GM19023 (cell line): Measurements from ENCODE around the gene PRSS33.

Experiments
- ATAC-seq: cut with Tn5 transposase; IDR thresholded peaks from one replicate; pipeline ENCODE4 v1.9.1; 2021; ENCODE audit warnings: mild to moderate bottlenecking, moderate library complexity; ENCODE audit not compliant: unreplicated experiment

PRSS33 gene

GRCh38 chr16:2778630-2778958 is 8.8 kb downstream of the PRSS33 start:
- ATAC-seq, result no peak

DNA sequence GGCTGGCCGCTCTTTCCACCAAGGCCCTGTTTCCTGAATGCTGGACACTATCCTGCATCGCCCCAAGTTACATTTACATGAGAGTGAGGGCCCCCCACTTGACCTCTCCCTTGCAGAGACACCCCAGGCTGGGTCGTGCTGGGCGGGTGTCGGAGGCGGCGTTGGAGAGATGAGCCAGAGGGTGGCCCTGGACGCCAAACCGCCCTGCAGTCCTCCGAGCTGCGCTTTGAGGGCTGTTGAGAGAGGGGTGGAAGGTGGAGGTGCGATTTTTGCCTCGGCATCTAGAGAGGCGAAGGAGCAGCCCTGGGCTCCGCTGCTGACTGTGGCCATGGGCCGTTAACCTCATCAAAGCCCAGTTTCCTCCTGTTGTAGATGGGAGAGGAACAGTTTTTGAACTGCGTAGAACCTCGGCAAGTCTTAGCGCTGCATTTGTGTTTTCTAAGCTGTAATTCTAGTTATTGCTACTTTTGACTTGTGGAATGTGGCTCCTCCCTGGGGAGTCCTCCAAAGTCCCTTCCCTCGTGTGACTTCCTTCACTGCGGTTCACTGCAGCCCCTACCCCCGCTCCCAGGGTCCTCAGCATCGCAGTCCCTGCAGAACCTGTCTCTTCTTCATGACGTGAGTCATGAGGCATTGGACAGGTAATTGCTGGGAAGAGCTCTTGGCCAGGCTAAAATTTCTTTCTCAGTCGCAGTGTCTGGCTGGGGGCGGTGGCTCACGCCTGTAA is 9.3 kb downstream of the PRSS33 start:
- peak; percentile 12 for ATAC-seq

- ATAC-seq, result peak; percentile 72
Measured at GRCh38 chr16:2777231-2777902, 10.0 kb downstream of the PRSS33 start, which contains the start of gene ELOB. ELOB (minus strand) TSS chr16:2777280; CDS start chr16:2777239, 41 bp downstream.

- peak; percentile 33 for ATAC-seq
Measured at GRCh38 chr16:2776500-2777139, 10.7 kb downstream of the PRSS33 start.

DNA sequence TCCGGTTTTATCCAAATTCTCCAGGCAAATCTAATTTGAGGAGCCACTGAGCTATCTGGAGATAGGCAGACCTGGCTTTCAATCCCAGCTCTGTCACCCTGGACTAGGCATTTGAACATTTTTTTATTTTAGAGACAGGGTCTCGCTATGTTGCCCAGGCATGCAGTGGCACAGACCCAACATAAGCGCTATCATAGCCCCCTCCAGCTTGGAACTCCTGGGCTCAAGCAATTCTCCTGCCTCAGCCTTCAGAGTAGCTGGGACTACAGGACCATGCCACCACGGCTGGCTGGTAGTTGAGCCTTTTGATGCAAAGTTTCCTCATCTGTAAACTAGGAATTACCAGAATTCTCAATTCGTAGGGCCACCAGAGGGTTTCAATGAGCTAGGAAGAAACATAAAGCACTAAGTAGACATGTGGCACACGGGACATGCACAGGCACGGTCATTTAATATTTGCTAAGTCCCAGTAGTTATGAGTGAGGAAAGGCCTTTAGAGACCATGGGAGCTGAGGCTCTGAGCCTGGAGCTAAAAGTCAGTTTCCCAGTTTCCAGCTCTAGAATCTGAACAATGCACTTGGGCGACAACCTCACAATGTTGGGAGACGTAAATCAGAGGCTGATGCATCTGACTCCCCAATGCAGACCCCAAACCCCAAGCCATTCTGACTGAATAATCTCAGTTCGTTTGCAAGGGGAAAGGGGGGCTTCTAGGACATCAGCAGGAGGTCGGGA is 11.4 kb downstream of the PRSS33 start:
- ATAC-seq, result no peak

DNA sequence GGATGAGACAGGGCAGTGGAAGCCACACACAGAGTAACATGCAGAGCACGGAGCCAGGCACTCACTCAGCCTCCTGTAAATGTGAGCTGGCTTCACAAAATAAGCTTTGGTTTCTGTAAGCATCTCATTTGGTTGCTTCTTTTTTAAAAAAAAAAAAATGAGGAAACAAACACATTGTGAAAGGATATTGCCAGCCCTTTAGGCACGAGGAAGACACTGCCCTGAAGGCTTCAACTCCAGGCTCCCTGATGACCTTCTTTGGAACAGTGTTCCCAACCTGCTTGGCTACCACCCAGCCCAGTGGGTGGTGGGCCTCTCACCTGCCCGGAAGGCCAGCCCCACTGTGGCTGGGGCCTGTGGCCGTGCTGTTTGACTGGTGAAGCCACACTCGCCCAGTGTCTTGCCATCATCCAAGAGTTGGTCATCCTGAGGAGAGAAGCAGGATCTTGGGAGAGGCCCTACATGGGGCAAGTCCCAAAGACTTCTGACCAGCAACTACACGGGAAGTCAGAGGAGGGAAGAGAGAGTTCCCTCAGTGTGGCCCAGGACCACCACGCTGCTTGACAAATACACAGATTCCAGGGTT is 12.1 kb downstream of the PRSS33 start:
- ATAC-seq, result no peak

DNA sequence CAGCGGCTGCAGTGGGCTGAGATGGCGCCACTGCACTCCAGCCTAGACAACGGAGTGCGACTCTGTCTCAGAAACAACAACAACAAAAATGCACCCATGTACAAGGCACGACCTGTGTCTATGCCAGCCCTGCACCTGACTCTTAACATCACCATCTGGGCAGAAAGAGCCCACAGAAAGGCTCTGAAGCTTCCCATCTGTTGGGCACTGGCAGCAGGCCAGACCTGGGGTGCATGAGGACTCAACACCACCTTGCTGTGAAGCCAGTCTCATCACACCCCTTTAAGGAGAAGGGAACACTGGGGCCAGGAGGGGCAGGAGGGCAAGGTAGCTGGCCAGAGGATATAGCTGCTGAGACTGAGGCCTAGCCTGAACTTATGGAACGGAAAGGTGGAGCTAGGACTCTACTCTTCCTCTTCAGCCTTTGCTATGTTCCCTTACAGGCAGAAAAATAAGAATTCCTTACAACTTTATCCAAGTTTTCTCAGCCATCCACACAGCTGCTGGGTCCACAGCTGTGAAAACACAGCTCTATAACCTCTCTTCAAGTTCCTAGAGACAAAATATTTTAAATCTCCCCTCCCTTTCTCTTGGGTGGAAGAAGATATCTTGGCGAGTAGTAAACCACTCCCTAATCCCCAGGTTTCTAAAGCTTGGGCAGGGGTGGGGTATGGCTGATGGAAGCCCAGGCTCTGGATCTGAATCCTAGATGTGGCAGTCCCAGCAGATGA is 13.0 kb downstream of the PRSS33 start:
- ATAC-seq, result no peak

DNA sequence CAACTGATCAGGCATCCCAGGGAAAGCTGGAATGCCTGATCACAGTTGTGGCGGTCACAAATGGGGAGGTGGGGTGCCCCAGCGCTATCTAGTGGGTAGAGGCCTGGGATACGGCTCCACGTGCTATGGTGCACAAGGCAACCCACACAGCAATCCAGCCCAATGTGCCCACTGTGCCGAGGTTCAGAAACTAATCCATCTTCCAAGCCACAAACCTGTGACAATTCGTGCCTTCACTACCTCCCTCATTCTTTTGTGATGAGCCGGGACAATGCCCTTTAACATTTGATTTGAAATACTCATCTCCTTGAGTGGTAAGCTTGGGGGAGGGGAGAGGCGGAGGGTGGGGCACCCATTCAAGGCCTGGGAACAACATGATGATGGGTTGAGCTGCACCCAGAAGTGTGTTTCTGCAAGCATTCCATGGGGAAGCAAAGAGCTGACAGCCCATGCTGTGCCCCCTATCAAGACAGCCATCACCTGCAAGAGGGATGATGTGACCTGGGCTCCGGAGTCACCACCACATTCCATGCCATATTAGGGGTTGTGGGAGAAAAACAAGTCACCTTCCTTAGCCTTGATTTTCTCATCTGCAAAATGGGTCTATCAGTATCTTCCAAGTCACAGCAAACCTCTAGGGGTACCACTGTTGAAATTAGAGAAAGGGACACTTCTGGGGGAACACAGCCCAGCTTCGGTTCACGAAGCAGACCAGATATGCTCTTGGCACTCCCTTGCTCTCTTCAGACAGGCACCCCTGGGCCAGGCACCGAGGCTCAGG is 14.0 kb downstream of the PRSS33 start:
- ATAC-seq, result no peak

GRCh38 chr16:2771496-2772402 is 15.6 kb downstream of the PRSS33 start:
- no peak for ATAC-seq

DNA sequence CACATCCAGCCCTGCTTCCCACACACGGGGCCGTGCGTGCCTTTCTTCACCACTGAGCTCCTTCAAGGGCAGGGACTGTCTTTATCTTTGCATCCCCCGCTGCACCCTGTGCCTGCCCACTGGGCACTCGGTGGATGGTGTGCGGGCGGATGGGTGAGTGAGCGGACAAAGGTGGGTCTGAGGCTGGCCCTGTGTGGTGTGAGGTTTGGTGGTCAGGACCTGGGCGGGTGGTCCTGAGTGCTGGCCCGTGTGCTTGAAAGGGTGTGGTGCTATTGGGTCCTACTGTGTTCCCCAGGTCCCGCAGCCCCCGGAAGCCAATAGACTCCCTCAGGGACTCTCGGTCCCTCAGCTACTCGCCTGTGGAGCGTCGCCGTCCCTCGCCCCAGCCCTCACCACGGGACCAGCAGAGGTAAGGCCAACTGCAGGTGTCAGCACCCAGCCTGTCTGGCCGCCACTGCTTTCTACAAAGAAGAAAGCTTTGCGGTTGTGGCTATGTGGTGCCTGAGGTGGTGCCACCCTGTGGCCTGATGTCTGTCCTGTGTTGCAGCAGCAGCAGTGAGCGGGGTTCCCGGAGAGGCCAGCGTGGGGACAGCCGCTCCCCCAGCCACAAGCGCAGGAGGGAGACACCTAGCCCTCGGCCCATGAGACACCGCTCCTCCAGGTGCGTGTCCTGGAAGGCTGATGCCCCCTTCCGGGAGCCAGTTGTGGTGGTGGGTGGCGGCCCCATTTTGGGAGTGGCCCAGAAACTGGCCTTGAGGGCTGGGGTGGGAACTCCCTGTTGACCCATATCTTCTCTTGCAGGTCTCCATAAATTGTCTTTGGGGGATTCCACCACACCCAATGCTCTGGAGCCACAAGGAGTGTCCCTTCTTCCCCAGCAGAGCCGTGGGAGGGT is 17.1 kb downstream of the PRSS33 start:
- no peak for ATAC-seq

DNA sequence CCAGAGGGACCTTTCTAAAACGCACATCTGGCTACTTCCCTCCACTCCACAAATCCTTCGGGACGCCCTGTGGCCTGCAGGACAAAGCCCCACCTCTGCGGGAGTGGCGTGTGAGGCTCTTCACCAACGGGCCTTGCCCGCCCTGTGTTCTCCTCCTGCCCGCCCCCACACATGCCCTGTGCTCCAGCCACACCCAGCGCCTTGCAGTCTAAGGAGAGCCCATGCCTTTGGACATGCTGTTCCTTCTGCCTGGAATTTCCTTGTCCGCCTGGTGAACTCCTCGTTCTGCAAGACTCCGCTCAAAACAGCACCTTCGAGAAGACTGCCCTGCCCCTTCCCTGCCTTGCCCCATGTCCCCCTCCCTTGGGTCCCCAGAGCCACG is 17.7 kb downstream of the PRSS33 start:
- ATAC-seq, result no peak

GRCh38 chr16:2769100-2769529 is 18.2 kb downstream of the PRSS33 start:
- no peak for ATAC-seq

DNA sequence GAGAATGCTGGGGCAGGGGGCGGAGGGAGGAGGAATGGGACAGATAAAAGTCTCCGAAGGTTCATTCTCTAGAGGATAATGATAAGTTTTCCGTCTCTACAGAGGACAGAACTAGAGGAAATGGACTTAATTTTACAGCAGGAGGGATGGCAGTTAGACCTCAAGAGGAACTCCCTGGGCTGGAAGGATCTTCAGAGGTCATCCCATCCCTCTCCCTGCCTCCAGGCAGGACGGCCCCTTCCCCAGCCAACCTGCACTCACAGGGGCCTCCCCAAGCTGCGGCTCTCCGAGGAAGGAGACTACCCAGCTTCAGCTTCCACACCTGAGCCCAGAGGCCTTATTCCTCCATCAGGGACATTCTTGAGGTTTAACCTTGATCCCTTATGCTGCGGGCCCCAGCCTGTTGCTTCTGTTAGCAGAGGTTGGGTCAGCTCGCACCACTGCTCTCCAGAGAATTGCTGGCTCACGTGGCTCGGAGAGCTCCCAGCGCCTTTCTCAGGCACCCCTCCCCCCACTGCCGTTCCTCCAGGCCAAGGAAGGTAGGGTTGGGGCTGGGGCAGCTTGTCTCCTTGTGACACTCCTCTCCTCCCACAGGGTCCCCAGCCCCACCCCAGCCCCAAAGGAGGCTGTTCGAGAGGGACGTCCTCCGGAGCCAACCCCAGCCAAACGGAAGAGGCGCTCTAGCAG is 18.8 kb downstream of the PRSS33 start:
- ATAC-seq, result no peak

- no peak for ATAC-seq
Measured at GRCh38 chr16:2767891-2768290, 19.5 kb downstream of the PRSS33 start.

DNA sequence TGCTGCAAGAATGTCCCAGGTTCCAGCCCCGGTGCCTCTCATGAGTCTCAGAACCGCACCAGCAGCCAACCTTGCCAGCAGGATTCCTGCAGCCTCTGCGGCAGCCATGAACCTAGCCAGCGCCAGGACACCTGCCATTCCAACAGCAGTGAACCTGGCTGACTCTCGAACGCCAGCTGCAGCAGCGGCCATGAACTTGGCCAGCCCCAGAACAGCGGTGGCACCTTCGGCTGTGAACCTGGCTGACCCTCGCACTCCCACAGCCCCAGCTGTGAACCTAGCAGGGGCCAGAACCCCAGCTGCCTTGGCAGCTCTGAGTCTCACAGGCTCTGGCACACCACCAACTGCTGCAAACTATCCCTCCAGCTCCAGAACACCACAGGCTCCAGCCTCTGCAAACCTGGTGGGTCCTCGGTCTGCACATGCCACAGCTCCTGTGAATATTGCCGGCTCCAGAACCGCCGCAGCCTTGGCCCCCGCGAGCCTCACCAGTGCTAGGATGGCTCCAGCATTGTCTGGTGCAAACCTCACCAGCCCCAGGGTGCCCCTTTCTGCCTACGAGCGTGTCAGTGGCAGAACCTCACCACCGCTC is 20.1 kb downstream of the PRSS33 start:
- ATAC-seq, result no peak

DNA sequence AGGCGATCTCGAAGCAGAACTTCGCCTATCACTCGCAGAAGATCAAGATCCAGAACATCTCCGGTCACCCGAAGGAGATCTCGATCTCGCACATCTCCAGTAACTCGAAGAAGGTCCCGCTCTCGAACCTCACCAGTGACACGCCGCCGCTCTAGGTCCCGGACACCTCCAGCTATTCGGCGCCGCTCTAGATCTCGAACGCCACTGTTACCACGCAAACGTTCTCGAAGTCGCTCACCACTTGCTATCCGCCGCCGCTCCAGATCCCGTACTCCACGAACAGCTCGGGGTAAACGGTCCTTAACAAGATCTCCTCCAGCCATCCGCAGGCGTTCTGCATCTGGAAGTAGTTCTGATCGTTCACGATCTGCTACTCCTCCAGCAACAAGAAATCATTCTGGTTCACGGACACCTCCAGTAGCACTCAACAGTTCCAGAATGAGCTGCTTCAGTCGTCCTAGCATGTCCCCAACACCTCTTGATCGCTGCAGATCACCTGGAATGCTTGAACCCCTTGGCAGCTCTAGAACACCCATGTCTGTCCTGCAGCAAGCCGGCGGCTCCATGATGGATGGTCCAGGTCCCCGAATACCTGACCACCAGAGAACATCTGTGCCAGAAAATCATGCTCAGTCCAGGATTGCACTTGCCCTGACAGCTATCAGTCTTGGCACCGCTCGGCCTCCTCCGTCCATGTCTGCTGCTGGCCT is 20.8 kb downstream of the PRSS33 start:
- ATAC-seq, result no peak
